ENCODE data around the gene MBD2. TPM values are rescaled to one million over a fixed set of nuclear protein-coding genes. Genes with fewer than 3 reads are reported as not detected.
"Not testable (repeated sequence)": the region's sequence is repeated elsewhere in the genome, so short reads cannot be mapped to it uniquely, and the experiment has no call there.

MBD2 gene
- total RNA-seq, 2 donors from 2014 or later, result 206 to 207 TPM

- Mint-ChIP-seq H3K36me3 (ENCODE audit: insufficient read depth in 2 of 2) (peaks cover 4 to 5% of the 10 kb centered on the region in 2 donors), H3K4me3 (no peak overlapping the region), H3K27me3 (ENCODE audit: low read depth) (no peaks in the 10 kb centered on the region), H3K9me3 (no peaks in the 10 kb centered on the region), H3K27ac (no peak overlapping the region), H3K4me1 (ENCODE audit: low read depth) (peaks cover 23% of the 10 kb centered on the region)
- ATAC-seq (replicated peaks in 1 of 2) (no peak), DNase-seq (no peak)
Measured at GRCh38 chr18:54228364-54228763, 3.9 kb upstream of the MBD2 start.

- H3K36me3 Mint-ChIP-seq (ENCODE audit: insufficient read depth in 2 of 2), result peaks cover 8 to 14% of the 10 kb centered on the region in 2 donors
- H3K9me3 Mint-ChIP-seq, result no peaks in the 10 kb centered on the region
- peaks cover 54% of the 10 kb centered on the region for H3K4me1 Mint-ChIP-seq (ENCODE audit: low read depth)
- peak overlapping the region; percentile 97 for H3K4me3 Mint-ChIP-seq
- no peaks in the 10 kb centered on the region for H3K27me3 Mint-ChIP-seq (ENCODE audit: low read depth)
- H3K27ac Mint-ChIP-seq, result peak overlapping the region; percentile 99
- ATAC-seq (replicated peaks in 1 of 2) (peak; percentile 47 to 50), DNase-seq (peak; percentile 63 to 67)
Measured at GRCh38 chr18:54223568-54224241, 764 bp downstream of the MBD2 start.

GRCh38 chr18:54222922-54223567 lies 1.4 kb downstream of the MBD2 start:
- Mint-ChIP-seq H3K9me3 (no peaks in the 10 kb centered on the region), H3K4me1 (ENCODE audit: low read depth) (peaks cover 56% of the 10 kb centered on the region), H3K27ac (peak overlapping the region; percentile 99), H3K27me3 (ENCODE audit: low read depth) (no peaks in the 10 kb centered on the region), H3K36me3 (ENCODE audit: insufficient read depth in 2 of 2) (peaks cover 8 to 14% of the 10 kb centered on the region in 2 donors), H3K4me3 (peak overlapping the region; percentile 97)
- DNase-seq (peak; percentile 57 to 58), ATAC-seq (replicated peaks in 1 of 2) (peak; percentile 52 to 61)

GRCh38 chr18:54220406-54220805 lies 4.1 kb downstream of the MBD2 start:
- H3K36me3 Mint-ChIP-seq (ENCODE audit: insufficient read depth in 2 of 2), result peaks cover 8 to 14% of the 10 kb centered on the region in 2 donors

GRCh38 chr18:54218803-54219202 lies 5.7 kb downstream of the MBD2 start:
- not testable (repeated sequence) for ATAC-seq (replicated peaks in 1 of 2); H3K27ac Mint-ChIP-seq; H3K4me3 Mint-ChIP-seq; DNase-seq; H3K27me3 Mint-ChIP-seq (ENCODE audit: low read depth); H3K9me3 Mint-ChIP-seq
- peaks cover 7 to 14% of the 10 kb centered on the region in 2 donors for H3K36me3 Mint-ChIP-seq (ENCODE audit: insufficient read depth in 2 of 2)
- H3K4me1 Mint-ChIP-seq (ENCODE audit: low read depth), result peaks cover 82% of the 10 kb centered on the region

More at GRCh38 chr18:54220406-54220805, 4.1 kb downstream of the MBD2 start:
- Mint-ChIP-seq H3K4me1 (ENCODE audit: low read depth) (peaks cover 80% of the 10 kb centered on the region), H3K27ac (no peak overlapping the region), H3K4me3 (peak overlapping the region in 1 of 2 donors; percentile 64), H3K27me3 (ENCODE audit: low read depth) (no peaks in the 10 kb centered on the region), H3K9me3 (no peaks in the 10 kb centered on the region)
- DNase-seq, result no peak
- ATAC-seq (replicated peaks in 1 of 2), result no peak

- peaks cover 78% of the 10 kb centered on the region for H3K4me1 Mint-ChIP-seq (ENCODE audit: low read depth)
- H3K27ac Mint-ChIP-seq, result no peak overlapping the region
- no peaks in the 10 kb centered on the region for H3K27me3 Mint-ChIP-seq (ENCODE audit: low read depth)
- no peaks in the 10 kb centered on the region for H3K9me3 Mint-ChIP-seq
- peaks cover 4 to 11% of the 10 kb centered on the region in 2 donors for H3K36me3 Mint-ChIP-seq (ENCODE audit: insufficient read depth in 2 of 2)
- H3K4me3 Mint-ChIP-seq, result no peak overlapping the region
- DNase-seq, result no peak
- ATAC-seq (replicated peaks in 1 of 2), result no peak
Measured at GRCh38 chr18:54218299-54218698, 6.2 kb downstream of the MBD2 start.

GRCh38 chr18:54217624-54218023 lies 6.8 kb downstream of the MBD2 start:
- Mint-ChIP-seq H3K4me1 (ENCODE audit: low read depth) (peaks cover 71% of the 10 kb centered on the region), H3K36me3 (ENCODE audit: insufficient read depth in 2 of 2) (peaks cover 4 to 11% of the 10 kb centered on the region in 2 donors), H3K27ac (no peak overlapping the region)

GRCh38 chr18:54215069-54215468 lies 9.4 kb downstream of the MBD2 start:
- H3K4me3 Mint-ChIP-seq, result no peak overlapping the region
- H3K9me3 Mint-ChIP-seq, result no peaks in the 10 kb centered on the region
- H3K4me1 Mint-ChIP-seq (ENCODE audit: low read depth), result peaks cover 69% of the 10 kb centered on the region
- H3K27me3 Mint-ChIP-seq (ENCODE audit: low read depth), result no peaks in the 10 kb centered on the region
- H3K27ac Mint-ChIP-seq, result peak overlapping the region; percentile 19
- DNase-seq (no peak), ATAC-seq (replicated peaks in 1 of 2) (peak in 1 of 2 donors; percentile 55)
- H3K36me3 Mint-ChIP-seq (ENCODE audit: insufficient read depth in 2 of 2), result peaks cover 0 to 4% of the 10 kb centered on the region in 2 donors

More at GRCh38 chr18:54217624-54218023, 6.8 kb downstream of the MBD2 start:
- Mint-ChIP-seq H3K9me3 (no peaks in the 10 kb centered on the region), H3K27me3 (ENCODE audit: low read depth) (no peaks in the 10 kb centered on the region), H3K4me3 (peak overlapping the region in 1 of 2 donors; percentile 12)
- DNase-seq (no peak), ATAC-seq (replicated peaks in 1 of 2) (no peak)

GRCh38 chr18:54210463-54210862 lies 14.0 kb downstream of the MBD2 start:
- Mint-ChIP-seq H3K4me1 (ENCODE audit: low read depth) (peaks cover 70% of the 10 kb centered on the region), H3K36me3 (ENCODE audit: insufficient read depth in 2 of 2) (peaks cover 0 to 3% of the 10 kb centered on the region in 2 donors), H3K9me3 (no peaks in the 10 kb centered on the region), H3K4me3 (peak overlapping the region; percentile 12 to 56), H3K27me3 (ENCODE audit: low read depth) (no peaks in the 10 kb centered on the region), H3K27ac (peak overlapping the region; percentile 51)
- ATAC-seq (replicated peaks in 1 of 2) (peak in 1 of 2 donors; percentile 23), DNase-seq (no peak)

GRCh38 chr18:54209471-54210180 lies 14.8 kb downstream of the MBD2 start:
- no peaks in the 10 kb centered on the region for H3K9me3 Mint-ChIP-seq
- no peak for DNase-seq
- peaks cover 62% of the 10 kb centered on the region for H3K4me1 Mint-ChIP-seq (ENCODE audit: low read depth)
- peaks cover 0 to 2% of the 10 kb centered on the region in 2 donors for H3K36me3 Mint-ChIP-seq (ENCODE audit: insufficient read depth in 2 of 2)
- peak overlapping the region; percentile 84 for H3K27ac Mint-ChIP-seq
- H3K4me3 Mint-ChIP-seq, result peak overlapping the region; percentile 15 to 74
- no peaks in the 10 kb centered on the region for H3K27me3 Mint-ChIP-seq (ENCODE audit: low read depth)
- ATAC-seq (replicated peaks in 1 of 2), result peak; percentile 74 to 85

- Mint-ChIP-seq H3K4me3 (peak overlapping the region; percentile 25 to 38), H3K9me3 (no peaks in the 10 kb centered on the region), H3K4me1 (ENCODE audit: low read depth) (peaks cover 51% of the 10 kb centered on the region), H3K27me3 (ENCODE audit: low read depth) (no peaks in the 10 kb centered on the region), H3K36me3 (ENCODE audit: insufficient read depth in 2 of 2) (peaks cover 5 to 19% of the 10 kb centered on the region in 2 donors), H3K27ac (peak overlapping the region; percentile 38)
- ATAC-seq (replicated peaks in 1 of 2) (no peak), DNase-seq (no peak)
Measured at GRCh38 chr18:54206447-54206846, 18.0 kb downstream of the MBD2 start.

GRCh38 chr18:54205959-54206358 lies 18.5 kb downstream of the MBD2 start:
- Mint-ChIP-seq H3K27ac (no peak overlapping the region), H3K4me1 (ENCODE audit: low read depth) (peaks cover 52% of the 10 kb centered on the region)
- ATAC-seq (replicated peaks in 1 of 2), result no peak

GRCh38 chr18:54205448-54205847 lies 19.0 kb downstream of the MBD2 start:
- peaks cover 49% of the 10 kb centered on the region for H3K4me1 Mint-ChIP-seq (ENCODE audit: low read depth)
- H3K36me3 Mint-ChIP-seq (ENCODE audit: insufficient read depth in 2 of 2), result peaks cover 9 to 26% of the 10 kb centered on the region in 2 donors

More at GRCh38 chr18:54205959-54206358, 18.5 kb downstream of the MBD2 start:
- no peaks in the 10 kb centered on the region for H3K27me3 Mint-ChIP-seq (ENCODE audit: low read depth)
- no peak for DNase-seq
- no peaks in the 10 kb centered on the region for H3K9me3 Mint-ChIP-seq
- H3K36me3 Mint-ChIP-seq (ENCODE audit: insufficient read depth in 2 of 2), result peaks cover 9 to 24% of the 10 kb centered on the region in 2 donors
- peak overlapping the region in 1 of 2 donors; percentile 38 for H3K4me3 Mint-ChIP-seq

More at GRCh38 chr18:54205448-54205847, 19.0 kb downstream of the MBD2 start:
- H3K27me3 Mint-ChIP-seq (ENCODE audit: low read depth); H3K4me3 Mint-ChIP-seq; ATAC-seq (replicated peaks in 1 of 2); DNase-seq; H3K27ac Mint-ChIP-seq; H3K9me3 Mint-ChIP-seq: not testable (repeated sequence)
